Measurements from ENCODE around the gene PLEKHM3. TPM values are rescaled to one million over a fixed set of nuclear protein-coding genes. Genes with fewer than 3 reads are reported as not detected.

PLEKHM3 gene
- total and polyA plus RNA-seq, 2 of the 13 experiments (the other 11 are each of a cell fraction or from before 2014, with no cell fraction given): 4.5 to 4.7 TPM

GRCh38 chr2:207796585-207797350 lies 228.6 kb downstream of the PLEKHM3 start (continued):
- TF ChIP-seq STAG1 (CRISPR knock-in tag; IDR thresholded peaks at IDR 0.05) (peak; percentile 56), ZNF331 (CRISPR knock-in tag; IDR thresholded peaks at IDR 0.05) (peak; percentile 37), SOX5 (CRISPR knock-in tag; IDR thresholded peaks at IDR 0.05; ENCODE audit: borderline replicate concordance) (0 out of 2 replicates have a peak, but pooled peaks have one; percentile 24), ZNF768 (CRISPR knock-in tag; IDR thresholded peaks at IDR 0.05) (no peak), ZNF619 (CRISPR knock-in tag; IDR thresholded peaks at IDR 0.05) (peak; percentile 22; the same call in 1 of the 2 replicates), ZNF3 (CRISPR knock-in tag; IDR thresholded peaks at IDR 0.05) (0 out of 2 replicates have a peak, but pooled peaks have one; percentile 31), ZNF143 (CRISPR knock-in tag; IDR thresholded peaks at IDR 0.05) (no peak), ATAD3A (CRISPR knock-in tag; IDR thresholded peaks at IDR 0.05) (no peak), ZNF652 (CRISPR knock-in tag; IDR thresholded peaks at IDR 0.05; ENCODE audit: borderline replicate concordance, low read depth) (peak; percentile 94), TCF7L2 (IDR thresholded peaks at IDR 0.05; ENCODE audit: low read depth, low read length) (no peak), SMAD3 (CRISPR knock-in tag; IDR thresholded peaks at IDR 0.05) (peak; percentile 36; the same call in 1 of the 2 replicates), ZNF160 (CRISPR knock-in tag; IDR thresholded peaks at IDR 0.05) (peak; percentile 61; the same call in 1 of the 2 replicates), ZNF326 (CRISPR knock-in tag; IDR thresholded peaks at IDR 0.05; ENCODE audit: borderline replicate concordance) (no peak), IKZF4 (CRISPR knock-in tag; IDR thresholded peaks at IDR 0.05; ENCODE audit: borderline replicate concordance, low read depth, not compliant biosample characterization) (no peak), ZBTB3 (CRISPR knock-in tag; IDR thresholded peaks at IDR 0.05; ENCODE audit: borderline replicate concordance, low read depth) (peak; percentile 85; the same call in 1 of the 2 replicates), GRHL1 (CRISPR knock-in tag; conservative IDR thresholded peaks at IDR 0.05) (no peak), ETV6 (CRISPR knock-in tag; conservative IDR thresholded peaks at IDR 0.05) (0 out of 2 replicates have a peak, but pooled peaks have one; percentile 12), ZNF615 (CRISPR knock-in tag; IDR thresholded peaks at IDR 0.05; ENCODE audit: borderline replicate concordance) (peak; percentile 88; the same call in 1 of the 2 replicates), ZNF839 (CRISPR knock-in tag; IDR thresholded peaks at IDR 0.05; ENCODE audit: borderline replicate concordance) (0 out of 2 replicates have a peak, but pooled peaks have one; percentile 53), HNF4A (CRISPR knock-in tag; IDR thresholded peaks at IDR 0.05) (peak; percentile 84), ZNF350 (CRISPR knock-in tag; IDR thresholded peaks at IDR 0.05; ENCODE audit: borderline replicate concordance, low read depth) (peak; percentile 47; the same call in 1 of the 2 replicates), MZF1 (CRISPR knock-in tag; IDR thresholded peaks at IDR 0.05; ENCODE audit: borderline replicate concordance) (no peak), SMARCC2 (IDR thresholded peaks at IDR 0.05) (no peak), HOXD1 (CRISPR knock-in tag; IDR thresholded peaks at IDR 0.05) (peak; percentile 57; the same call in 1 of the 2 replicates), CSRNP1 (CRISPR knock-in tag; IDR thresholded peaks at IDR 0.05) (peak; percentile 43; the same call in 1 of the 2 replicates), ZNF552 (CRISPR knock-in tag; IDR thresholded peaks at IDR 0.05; ENCODE audit: borderline replicate concordance) (no peak), KDM2A (CRISPR knock-in tag; IDR thresholded peaks at IDR 0.05; ENCODE audit: borderline replicate concordance, low read depth) (peak; percentile 60), POLR2AphosphoS5 (IDR thresholded peaks at IDR 0.05; ENCODE audit: low read depth, low read length) (peak; percentile 50; the same call in 1 of the 2 replicates)

Data from HepG2 (cell line).